Fibroblast of lung (primary cell): ENCODE results near the gene RALA.

Experiments
- EZH2 ChIP-seq: IDR thresholded peaks from 2 replicates; pipeline ENCODE4 v1.5.1; 2012; ENCODE audit warnings: low read length, control low read depth, mild to moderate bottlenecking; ENCODE audit errors: missing control alignments
- TF ChIP-seq, protein P1 (sequence below), 2 donors: IDR thresholded peaks in 1 of 2; conservative IDR thresholded peaks in 1 of 2; 1 replicate in 1 of 2; 2 replicates in 1 of 2; pipeline ENCODE4 v1.5.1; 2011 to 2012; ENCODE audit warnings: low read length in 2 of 2, control low read depth in 1 of 2, inconsistent platforms in 1 of 2, low read depth in 1 of 2, mild to moderate bottlenecking in 1 of 2

- TF ChIP-seq, protein P1, sequence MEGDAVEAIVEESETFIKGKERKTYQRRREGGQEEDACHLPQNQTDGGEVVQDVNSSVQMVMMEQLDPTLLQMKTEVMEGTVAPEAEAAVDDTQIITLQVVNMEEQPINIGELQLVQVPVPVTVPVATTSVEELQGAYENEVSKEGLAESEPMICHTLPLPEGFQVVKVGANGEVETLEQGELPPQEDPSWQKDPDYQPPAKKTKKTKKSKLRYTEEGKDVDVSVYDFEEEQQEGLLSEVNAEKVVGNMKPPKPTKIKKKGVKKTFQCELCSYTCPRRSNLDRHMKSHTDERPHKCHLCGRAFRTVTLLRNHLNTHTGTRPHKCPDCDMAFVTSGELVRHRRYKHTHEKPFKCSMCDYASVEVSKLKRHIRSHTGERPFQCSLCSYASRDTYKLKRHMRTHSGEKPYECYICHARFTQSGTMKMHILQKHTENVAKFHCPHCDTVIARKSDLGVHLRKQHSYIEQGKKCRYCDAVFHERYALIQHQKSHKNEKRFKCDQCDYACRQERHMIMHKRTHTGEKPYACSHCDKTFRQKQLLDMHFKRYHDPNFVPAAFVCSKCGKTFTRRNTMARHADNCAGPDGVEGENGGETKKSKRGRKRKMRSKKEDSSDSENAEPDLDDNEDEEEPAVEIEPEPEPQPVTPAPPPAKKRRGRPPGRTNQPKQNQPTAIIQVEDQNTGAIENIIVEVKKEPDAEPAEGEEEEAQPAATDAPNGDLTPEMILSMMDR (conservative IDR thresholded peaks at IDR 0.05 in 1 of 2, IDR thresholded peaks at IDR 0.05 in 1 of 2; ENCODE audit: low read depth in 1 of 2, low read length in 2 of 2) = no peak
- no peak for TF ChIP-seq EZH2
These were observed 68.4 kb downstream of the RALA start for GRCh38 chr7:39691821-39692220.
